Astrocyte (in vitro differentiated cells and primary cell): ENCODE results near the gene UAP1L1. TPM values are rescaled to one million over a fixed set of nuclear protein-coding genes. Genes with fewer than 3 reads are reported as not detected.
"Not testable (repeated sequence)": the region's sequence is repeated elsewhere in the genome, so short reads cannot be mapped to it uniquely, and the experiment has no call there.

ENCODE experiments used
- DNase-seq: peaks from one replicate; pipeline ENCODE4 v3.0.0-alpha.2; 2010; ENCODE audit warnings: low read depth
- FAIRE-seq: peaks from 2 replicates; lab custom pipeline; 2011; peaks lifted over from hg19 to GRCh38; lab: Jason Lieb, UNC
- H2AFZ ChIP-seq: 2 replicates; pipeline ENCODE4 v1.6.0; 2012; ENCODE audit warnings: low read depth, low read length, inconsistent platforms
- H3K27ac ChIP-seq: 2 replicates; pipeline ENCODE4 v1.5.1; 2011; ENCODE audit warnings: low read depth, low read length, inconsistent platforms
- H3K27me3 ChIP-seq: 2 replicates; pipeline ENCODE4 v1.6.0; 2011; ENCODE audit warnings: low read length, inconsistent platforms; ENCODE audit not compliant: insufficient read depth
- H3K36me3 ChIP-seq: 2 replicates; pipeline ENCODE4 v1.5.1; 2011; ENCODE audit warnings: low read length, inconsistent platforms; ENCODE audit not compliant: insufficient read depth
- H3K4me1 ChIP-seq: 2 replicates; pipeline ENCODE4 v1.5.1; 2011; ENCODE audit warnings: low read length, inconsistent platforms; ENCODE audit not compliant: insufficient read depth
- H3K4me2 ChIP-seq: 2 replicates; pipeline ENCODE4 v1.6.0; 2012; ENCODE audit warnings: low read length, inconsistent platforms
- H3K4me3 ChIP-seq: 2 replicates; pipeline ENCODE4 v1.5.1; 2011; ENCODE audit warnings: low read depth, mild to moderate bottlenecking, low read length, inconsistent platforms; ENCODE audit not compliant: insufficient read depth
- H3K79me2 ChIP-seq: 2 replicates; pipeline ENCODE4 v1.6.0; 2012; ENCODE audit warnings: mild to moderate bottlenecking, low read length, inconsistent platforms; ENCODE audit not compliant: insufficient read depth
- H3K9ac ChIP-seq: 2 replicates; pipeline ENCODE4 v1.6.0; 2012; ENCODE audit warnings: mild to moderate bottlenecking, low read length, inconsistent platforms
- H3K9me3 ChIP-seq: 2 replicates; pipeline ENCODE4 v1.5.1; 2012; ENCODE audit warnings: low read depth, mild to moderate bottlenecking, low read length, inconsistent platforms; ENCODE audit not compliant: insufficient read depth
- H4K20me1 ChIP-seq: 2 replicates; pipeline ENCODE4 v1.6.0; 2012; ENCODE audit warnings: low read length, inconsistent platforms; ENCODE audit not compliant: insufficient read depth
- H3K27ac Mint-ChIP-seq: one replicate; pipeline ENCODE4 v1.8.0; 2021; ENCODE audit warnings: mild to moderate bottlenecking, mixed read lengths; ENCODE audit not compliant: unreplicated experiment
- H3K27me3 Mint-ChIP-seq: one replicate; pipeline ENCODE4 v1.8.0; 2021; ENCODE audit warnings: low read depth, mixed read lengths; ENCODE audit not compliant: unreplicated experiment
- H3K36me3 Mint-ChIP-seq: one replicate; pipeline ENCODE4 v1.8.0; 2021; ENCODE audit warnings: low read depth, mixed read lengths; ENCODE audit not compliant: unreplicated experiment
- H3K4me1 Mint-ChIP-seq: one replicate; pipeline ENCODE4 v1.8.0; 2021; ENCODE audit warnings: low read depth, mixed read lengths; ENCODE audit not compliant: unreplicated experiment
- H3K4me3 Mint-ChIP-seq: one replicate; pipeline ENCODE4 v1.8.0; 2021; ENCODE audit warnings: mild to moderate bottlenecking, moderate library complexity, mixed read lengths; ENCODE audit not compliant: unreplicated experiment
- H3K9me3 Mint-ChIP-seq: one replicate; pipeline ENCODE4 v1.8.0; 2021; ENCODE audit warnings: mild to moderate bottlenecking, mixed read lengths; ENCODE audit not compliant: unreplicated experiment
- EZH2 ChIP-seq: IDR thresholded peaks from 2 replicates; pipeline ENCODE4 v1.6.1; 2012; ENCODE audit warnings: mild to moderate bottlenecking, low read length, inconsistent platforms; ENCODE audit not compliant: insufficient read depth
- total RNA-seq: library from RNA; stranded (reverse); gene quantifications from 2 replicates; pipeline ENCODE4 v1.2.1, GENCODE V29; 2021
- TF ChIP-seq, protein P1 (sequence below): IDR thresholded peaks from 2 replicates; pipeline ENCODE4 v1.5.1; 2011; ENCODE audit warnings: low read depth, mild to moderate bottlenecking, inconsistent platforms, low read length, moderate library complexity; ENCODE audit not compliant: insufficient read depth

Gene UAP1L1
- total RNA-seq, 1 donor from 2014 or later = 4.0 TPM

DNA sequence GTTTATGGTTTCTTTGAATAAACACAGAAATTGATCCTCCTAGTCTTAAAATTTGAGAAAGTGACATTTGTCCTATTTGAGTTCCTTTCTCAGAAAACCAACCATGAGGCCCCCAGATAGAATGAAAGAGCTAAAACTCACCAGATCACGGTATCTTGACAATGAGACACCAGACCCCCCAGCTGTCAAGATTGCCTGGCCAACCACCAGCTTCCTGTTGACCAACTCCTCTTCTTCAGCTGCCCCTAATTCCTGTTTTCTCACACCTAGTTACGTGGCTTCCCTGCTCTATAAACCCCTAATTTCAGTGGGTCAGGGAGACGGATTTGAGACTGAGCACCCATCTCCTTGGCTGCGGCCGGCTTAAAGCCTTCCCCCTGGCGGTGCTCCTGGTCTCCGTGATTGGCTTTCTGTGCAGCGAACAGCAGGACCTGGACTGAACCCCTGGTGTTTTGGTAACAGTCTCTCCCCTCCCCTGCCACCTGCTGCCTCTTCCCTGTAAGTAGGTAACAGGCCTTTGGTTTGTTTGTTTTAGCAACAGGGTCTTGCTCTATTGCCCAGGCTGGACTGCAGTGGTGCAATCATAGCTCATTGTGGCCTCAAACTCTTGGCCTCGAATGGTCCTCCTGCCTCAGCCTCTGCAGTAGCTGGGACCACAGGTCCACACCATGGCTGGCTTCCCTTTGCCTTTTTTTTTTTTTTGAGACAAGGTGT lies 18.6 kb upstream of the UAP1L1 start:
- Histone ChIP-seq H3K4me3 (no peak overlapping the region), H2AFZ (no peak overlapping the region), H3K4me2 (no peak overlapping the region), H3K9ac (no peak overlapping the region), H3K79me2 (no peaks in the 10 kb centered on the region), H3K27me3 (peaks cover 3% of the 10 kb centered on the region), H3K9me3 (no peaks in the 10 kb centered on the region), H4K20me1 (no peaks in the 10 kb centered on the region), H3K36me3 (no peaks in the 10 kb centered on the region), H3K27ac (no peak overlapping the region), H3K4me1 (peaks cover 5% of the 10 kb centered on the region)
- H3K4me3 Mint-ChIP-seq = no peak overlapping the region
- FAIRE-seq (no peak), DNase-seq (no peak)
- no peaks in the 10 kb centered on the region for H3K36me3 Mint-ChIP-seq
- TF ChIP-seq, protein P1, sequence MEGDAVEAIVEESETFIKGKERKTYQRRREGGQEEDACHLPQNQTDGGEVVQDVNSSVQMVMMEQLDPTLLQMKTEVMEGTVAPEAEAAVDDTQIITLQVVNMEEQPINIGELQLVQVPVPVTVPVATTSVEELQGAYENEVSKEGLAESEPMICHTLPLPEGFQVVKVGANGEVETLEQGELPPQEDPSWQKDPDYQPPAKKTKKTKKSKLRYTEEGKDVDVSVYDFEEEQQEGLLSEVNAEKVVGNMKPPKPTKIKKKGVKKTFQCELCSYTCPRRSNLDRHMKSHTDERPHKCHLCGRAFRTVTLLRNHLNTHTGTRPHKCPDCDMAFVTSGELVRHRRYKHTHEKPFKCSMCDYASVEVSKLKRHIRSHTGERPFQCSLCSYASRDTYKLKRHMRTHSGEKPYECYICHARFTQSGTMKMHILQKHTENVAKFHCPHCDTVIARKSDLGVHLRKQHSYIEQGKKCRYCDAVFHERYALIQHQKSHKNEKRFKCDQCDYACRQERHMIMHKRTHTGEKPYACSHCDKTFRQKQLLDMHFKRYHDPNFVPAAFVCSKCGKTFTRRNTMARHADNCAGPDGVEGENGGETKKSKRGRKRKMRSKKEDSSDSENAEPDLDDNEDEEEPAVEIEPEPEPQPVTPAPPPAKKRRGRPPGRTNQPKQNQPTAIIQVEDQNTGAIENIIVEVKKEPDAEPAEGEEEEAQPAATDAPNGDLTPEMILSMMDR = no peak
- no peak for TF ChIP-seq EZH2
- H3K27ac Mint-ChIP-seq = no peak overlapping the region
- no peaks in the 10 kb centered on the region for H3K9me3 Mint-ChIP-seq
- H3K4me1 Mint-ChIP-seq = no peaks in the 10 kb centered on the region
- peaks cover 35% of the 10 kb centered on the region for H3K27me3 Mint-ChIP-seq

DNA sequence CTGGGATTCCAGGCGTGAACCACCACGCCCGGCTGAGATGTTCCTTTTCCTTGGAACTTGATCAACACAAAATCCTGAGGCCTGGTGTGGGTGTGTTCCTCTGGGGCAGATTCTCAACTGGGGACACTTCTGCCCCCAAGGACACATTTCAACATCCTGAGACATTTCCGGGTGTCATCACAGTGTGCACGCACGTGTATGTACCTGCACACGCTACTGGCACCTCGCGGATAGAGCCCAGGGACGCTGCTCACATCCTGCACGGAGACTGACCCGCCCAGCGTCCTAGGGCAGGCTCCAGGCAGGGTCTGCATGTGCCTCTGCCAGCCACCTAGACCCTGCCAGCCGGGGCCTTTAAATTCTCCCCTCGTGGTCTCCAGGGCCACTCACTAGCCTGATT lies 14.9 kb upstream of the UAP1L1 start:
- H3K9me3 Mint-ChIP-seq = no peaks in the 10 kb centered on the region
- H3K27ac ChIP-seq = no peak overlapping the region
- no peak for TF ChIP-seq EZH2
- TF ChIP-seq, protein P1 = no peak
- H3K36me3 ChIP-seq = no peaks in the 10 kb centered on the region
- FAIRE-seq (no peak), DNase-seq (no peak)
- no peak overlapping the region for H3K27ac Mint-ChIP-seq
- no peaks in the 10 kb centered on the region for H3K36me3 Mint-ChIP-seq
- no peaks in the 10 kb centered on the region for H3K27me3 ChIP-seq
- no peak overlapping the region for H3K4me2 ChIP-seq
- H3K27me3 Mint-ChIP-seq = peaks cover 28% of the 10 kb centered on the region
- H3K9ac ChIP-seq = no peak overlapping the region
- no peak overlapping the region for H3K4me3 ChIP-seq
- H3K9me3 ChIP-seq = no peaks in the 10 kb centered on the region
- H3K4me3 Mint-ChIP-seq = no peak overlapping the region
- no peaks in the 10 kb centered on the region for H3K4me1 Mint-ChIP-seq
- H3K4me1 ChIP-seq = no peaks in the 10 kb centered on the region
- H4K20me1 ChIP-seq = no peaks in the 10 kb centered on the region
- no peak overlapping the region for H2AFZ ChIP-seq
- H3K79me2 ChIP-seq = no peaks in the 10 kb centered on the region

DNA sequence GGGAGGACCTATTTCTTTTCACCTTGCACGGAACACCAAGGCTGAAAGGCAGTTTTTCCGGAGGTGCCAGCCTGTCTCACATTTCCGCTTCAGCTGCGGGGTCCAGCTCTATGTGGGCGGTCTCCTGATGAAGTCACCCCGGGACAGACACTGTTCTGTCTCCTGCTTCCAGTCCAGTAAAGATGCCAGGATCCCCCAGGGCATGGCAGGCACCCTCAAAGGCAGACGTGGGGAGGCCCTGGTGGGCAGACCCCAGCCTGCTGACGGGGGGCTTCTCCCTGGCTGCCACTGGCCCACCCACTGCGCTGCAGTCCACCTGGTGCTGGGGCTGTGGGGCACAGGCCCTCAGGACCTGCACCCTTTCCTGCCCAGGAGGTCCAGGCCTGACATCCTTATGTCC lies 14.5 kb upstream of the UAP1L1 start:
- not testable (repeated sequence) for H3K36me3 Mint-ChIP-seq, H3K4me1 ChIP-seq, H3K9me3 Mint-ChIP-seq, H3K27ac Mint-ChIP-seq, H3K4me1 Mint-ChIP-seq, H3K4me2 ChIP-seq, H3K27me3 ChIP-seq, H3K9me3 ChIP-seq, H3K4me3 ChIP-seq, H3K27ac ChIP-seq, H3K4me3 Mint-ChIP-seq, H4K20me1 ChIP-seq, H3K36me3 ChIP-seq, H3K79me2 ChIP-seq, DNase-seq, FAIRE-seq, H2AFZ ChIP-seq, H3K9ac ChIP-seq
- H3K27me3 Mint-ChIP-seq = peaks cover 25% of the 10 kb centered on the region
